ENCODE measurements around the gene CDK17.
"Not testable (repeated sequence)": the region's sequence is repeated elsewhere in the genome, so short reads cannot be mapped to it uniquely, and the experiment has no call there.

- TF ChIP-seq CTCF, POLR2A, POLR2AphosphoS5 (IDR thresholded peaks at IDR 0.05): not testable (repeated sequence)
Measured at GRCh38 chr12:96402522-96402921, 2.3 kb upstream of the CDK17 start.

All from breast epithelium (tissue), 3 donors.